Effector memory CD8-positive, alpha-beta T cell (primary cell): ENCODE results near the gene KCP.

Source experiments
- ATAC-seq: fragments of 150-1000 bp; cut with Tn5 transposase; replicated peaks from 2 replicates; pipeline ENCODE4 v1.10.0; 2021; ENCODE audit warnings: mild to moderate bottlenecking, moderate library complexity
- DNase-seq, 3 experiments: peaks; one replicate each; pipeline ENCODE4 v3.0.0; 2021
- H3K27ac Mint-ChIP-seq, 2 donors: one replicate each; pipeline ENCODE4 v1.8.0; 2022; ENCODE audit warnings: mild to moderate bottlenecking in 2 of 2, mixed read lengths in 2 of 2, moderate library complexity in 2 of 2
- H3K27me3 Mint-ChIP-seq, 2 donors: one replicate each; pipeline ENCODE4 v1.8.0; 2022; ENCODE audit warnings: mixed read lengths in 2 of 2
- H3K36me3 Mint-ChIP-seq: one replicate; pipeline ENCODE4 v1.8.0; 2022; ENCODE audit warnings: mild to moderate bottlenecking, moderate library complexity, mixed read lengths; ENCODE audit not compliant: insufficient read depth
- H3K4me1 Mint-ChIP-seq, 2 donors: one replicate each; pipeline ENCODE4 v1.8.0; 2022; ENCODE audit warnings: low read depth in 2 of 2, mixed read lengths in 2 of 2
- H3K4me3 Mint-ChIP-seq, 2 donors: one replicate each; pipeline ENCODE4 v1.8.0; 2022; ENCODE audit warnings: mild to moderate bottlenecking in 2 of 2, mixed read lengths in 2 of 2, moderate library complexity in 2 of 2
- H3K9me3 Mint-ChIP-seq, 2 donors: one replicate each; pipeline ENCODE4 v1.8.0; 2022; ENCODE audit warnings: mixed read lengths in 2 of 2

KCP gene

DNA sequence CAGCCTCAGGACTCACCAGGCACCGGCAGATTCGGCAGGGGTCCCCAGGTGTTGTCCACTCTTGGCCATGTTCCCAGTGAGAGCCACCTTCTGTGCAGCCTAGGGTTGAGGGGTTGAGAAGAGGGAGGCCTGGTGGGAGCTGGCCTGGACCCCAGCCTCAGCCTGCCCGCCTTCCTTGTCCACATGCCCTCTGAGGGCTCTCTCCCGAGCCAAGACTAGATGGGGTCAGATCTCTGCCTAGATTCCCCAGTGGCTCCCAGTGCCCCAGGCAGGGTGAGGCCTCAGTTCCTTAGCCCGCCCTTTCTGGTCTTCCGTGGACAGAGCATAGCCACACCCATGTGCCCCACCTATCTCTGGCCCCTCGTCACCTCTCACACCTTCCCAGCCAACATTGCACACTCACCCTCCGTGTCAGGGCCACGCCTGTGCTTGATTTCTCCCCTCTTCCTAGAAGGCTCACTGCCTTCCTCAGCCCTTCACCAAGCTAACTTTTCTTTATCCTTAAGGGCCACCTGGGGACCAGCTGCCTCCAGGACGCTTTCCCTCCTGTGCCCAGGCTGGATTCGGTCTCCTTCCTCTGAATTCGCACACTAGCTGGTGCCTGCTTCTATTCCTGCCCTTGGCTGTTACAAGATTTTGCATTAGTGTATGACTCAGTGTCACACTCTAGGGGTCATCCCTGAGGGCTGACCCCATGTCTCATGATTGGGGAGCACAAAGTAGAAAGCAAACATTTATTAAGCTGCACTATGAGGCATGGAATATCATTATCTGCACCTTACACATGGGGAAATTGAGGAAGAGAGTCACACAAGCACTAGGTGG lies 7.5 kb downstream of the KCP start:
- peaks cover 5 to 6% of the 10 kb centered on the region in 2 donors for H3K4me1 Mint-ChIP-seq
- no peak overlapping the region for H3K27ac Mint-ChIP-seq
- no peak for ATAC-seq
- H3K9me3 Mint-ChIP-seq = no peaks in the 10 kb centered on the region
- no peak overlapping the region for H3K4me3 Mint-ChIP-seq
- no peak for DNase-seq
- H3K27me3 Mint-ChIP-seq = peaks cover 24 to 64% of the 10 kb centered on the region in 2 donors
- H3K36me3 Mint-ChIP-seq = peaks cover 3% of the 10 kb centered on the region

DNA sequence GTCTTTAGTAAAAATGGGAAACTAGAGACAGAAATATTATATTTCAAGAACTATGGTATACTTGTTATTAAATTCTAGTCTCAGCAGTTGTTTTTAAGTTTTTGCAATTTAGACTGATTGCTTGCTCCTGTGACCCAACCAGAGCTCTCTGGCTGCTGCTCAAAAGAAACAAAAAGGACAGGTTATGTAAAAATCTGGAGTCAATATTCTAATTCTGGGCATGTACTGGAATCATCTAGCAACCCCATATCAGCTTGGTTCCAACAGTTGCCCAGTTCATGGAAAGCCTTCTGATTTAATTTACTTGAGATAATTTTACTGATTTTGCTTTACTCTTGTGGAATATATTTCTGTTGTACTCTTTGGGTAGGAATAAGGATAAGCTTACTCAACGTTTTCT lies 10.3 kb downstream of the KCP start:
- Mint-ChIP-seq H3K4me1 (peaks cover 5 to 6% of the 10 kb centered on the region in 2 donors), H3K27ac (no peak overlapping the region), H3K9me3 (no peaks in the 10 kb centered on the region), H3K36me3 (peaks cover 3% of the 10 kb centered on the region), H3K4me3 (no peak overlapping the region), H3K27me3 (peaks cover 11 to 36% of the 10 kb centered on the region in 2 donors)
- DNase-seq (no peak), ATAC-seq (no peak)

DNA sequence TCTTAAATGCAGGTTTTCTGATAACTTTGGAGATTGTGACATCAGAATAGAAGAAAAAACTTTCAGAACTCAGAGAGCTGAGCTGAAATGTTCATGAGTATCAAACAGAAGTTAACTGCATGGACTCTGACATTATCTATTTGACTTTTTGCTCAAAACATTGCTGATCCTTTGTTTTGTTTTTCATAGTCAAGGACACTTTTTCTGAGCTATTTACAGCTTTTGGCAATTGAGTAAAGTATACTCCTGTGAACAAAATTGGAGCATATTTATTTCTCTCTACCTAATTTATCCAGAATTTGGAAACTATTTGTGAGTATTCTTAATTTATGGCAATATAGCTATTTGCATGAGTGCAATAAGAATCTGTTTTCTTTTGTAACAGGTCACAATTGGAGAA lies 11.1 kb downstream of the KCP start:
- Mint-ChIP-seq H3K4me3 (no peak overlapping the region), H3K4me1 (peaks cover 1% of the 10 kb centered on the region in 2 donors)

DNA sequence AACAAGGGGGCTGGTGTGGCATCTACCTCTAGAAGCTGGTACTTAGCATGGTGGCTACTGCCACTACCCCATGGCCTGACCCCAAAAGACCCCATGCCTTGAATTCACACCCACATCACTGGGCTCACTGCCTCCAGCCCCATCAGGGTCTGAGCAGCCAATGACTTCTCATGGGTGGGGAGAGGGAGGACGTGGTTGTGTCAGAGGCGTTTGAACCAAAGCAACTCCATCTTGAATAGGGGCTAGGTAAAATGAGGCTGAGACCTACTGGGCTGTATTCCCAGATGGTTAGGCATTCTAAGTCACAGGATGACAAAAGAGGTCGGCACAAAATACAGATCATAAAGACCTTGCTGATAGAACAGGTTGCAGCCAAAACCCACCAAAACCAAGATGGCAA lies 15.2 kb downstream of the KCP start:
- Mint-ChIP-seq H3K4me1 (no peaks in the 10 kb centered on the region), H3K36me3 (no peaks in the 10 kb centered on the region), H3K27me3 (peaks cover 4 to 9% of the 10 kb centered on the region in 2 donors), H3K9me3 (no peaks in the 10 kb centered on the region), H3K27ac (no peak overlapping the region), H3K4me3 (no peak overlapping the region)
- no peak for ATAC-seq
- DNase-seq = no peak

More for the DNA sequence above, 11.1 kb downstream of the KCP start:
- DNase-seq (no peak), ATAC-seq (no peak)
- H3K27ac Mint-ChIP-seq = no peak overlapping the region
- peaks cover 3% of the 10 kb centered on the region for H3K36me3 Mint-ChIP-seq
- H3K27me3 Mint-ChIP-seq = peaks cover 11 to 28% of the 10 kb centered on the region in 2 donors
- no peaks in the 10 kb centered on the region for H3K9me3 Mint-ChIP-seq

DNA sequence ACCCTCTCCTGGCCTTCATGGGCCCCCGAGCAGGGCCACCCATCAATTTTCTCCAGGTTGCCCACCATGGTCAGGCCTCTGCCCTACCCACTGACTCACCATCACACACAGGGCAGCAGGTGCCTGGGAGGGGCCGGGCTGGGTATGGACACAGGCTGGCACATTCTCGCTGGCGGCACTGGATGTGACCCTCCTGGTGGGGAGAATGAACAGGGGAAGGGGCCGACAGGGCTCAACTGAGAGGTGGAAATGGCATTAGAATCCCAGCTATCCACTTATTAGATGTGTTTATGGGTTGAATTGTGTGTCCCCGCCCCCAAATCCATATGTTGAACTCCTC lies 16.4 kb downstream of the KCP start:
- no peak overlapping the region for H3K27ac Mint-ChIP-seq
- H3K4me3 Mint-ChIP-seq = no peak overlapping the region
- H3K9me3 Mint-ChIP-seq = no peaks in the 10 kb centered on the region
- no peaks in the 10 kb centered on the region for H3K36me3 Mint-ChIP-seq
- no peak for DNase-seq
- H3K27me3 Mint-ChIP-seq = peaks cover 14 to 17% of the 10 kb centered on the region in 2 donors
- no peak for ATAC-seq
- H3K4me1 Mint-ChIP-seq = no peaks in the 10 kb centered on the region

DNA sequence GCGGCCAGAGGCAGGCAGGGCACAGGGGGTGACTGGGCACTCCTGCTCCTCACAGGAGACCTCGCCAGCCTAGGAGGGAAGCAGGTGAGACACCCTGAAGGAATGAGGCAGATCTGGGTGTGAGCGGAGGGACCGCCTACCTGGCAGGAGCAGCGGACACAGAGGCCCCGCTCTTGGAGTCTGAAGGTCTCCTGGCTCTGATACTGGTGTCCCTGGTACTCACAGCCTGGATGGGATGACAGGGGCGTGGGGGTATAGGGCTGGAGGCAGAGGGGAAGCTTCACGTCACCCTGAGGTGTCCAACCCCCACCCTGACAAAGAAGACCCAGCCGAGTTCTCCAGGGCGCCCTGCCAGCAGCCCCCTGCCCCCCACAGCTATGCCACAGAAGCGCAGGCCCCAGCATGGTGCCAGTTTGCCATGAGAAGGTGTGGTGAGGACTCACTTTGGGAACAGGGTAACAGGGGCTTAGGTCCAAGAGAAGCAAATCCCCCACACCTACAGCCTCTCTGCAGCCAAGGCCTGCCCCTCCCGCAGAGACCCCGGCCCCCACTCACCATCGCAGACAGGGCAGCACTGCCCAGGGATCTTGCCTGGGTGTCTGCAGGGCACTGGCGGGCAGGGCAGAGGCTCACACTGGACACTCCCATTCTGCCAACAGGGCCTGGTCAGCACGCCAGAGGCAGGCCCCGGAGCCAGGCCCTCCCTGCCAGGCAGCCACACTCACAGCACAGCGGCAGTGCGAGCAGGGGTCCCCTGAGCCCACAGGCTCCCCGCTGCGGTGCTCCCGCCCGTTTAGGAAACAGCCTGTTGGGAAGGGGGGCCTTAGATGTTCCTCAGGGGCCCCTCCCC lies 17.0 kb downstream of the KCP start:
- Mint-ChIP-seq H3K27ac (no peak overlapping the region), H3K4me3 (no peak overlapping the region), H3K9me3 (no peaks in the 10 kb centered on the region)

DNA sequence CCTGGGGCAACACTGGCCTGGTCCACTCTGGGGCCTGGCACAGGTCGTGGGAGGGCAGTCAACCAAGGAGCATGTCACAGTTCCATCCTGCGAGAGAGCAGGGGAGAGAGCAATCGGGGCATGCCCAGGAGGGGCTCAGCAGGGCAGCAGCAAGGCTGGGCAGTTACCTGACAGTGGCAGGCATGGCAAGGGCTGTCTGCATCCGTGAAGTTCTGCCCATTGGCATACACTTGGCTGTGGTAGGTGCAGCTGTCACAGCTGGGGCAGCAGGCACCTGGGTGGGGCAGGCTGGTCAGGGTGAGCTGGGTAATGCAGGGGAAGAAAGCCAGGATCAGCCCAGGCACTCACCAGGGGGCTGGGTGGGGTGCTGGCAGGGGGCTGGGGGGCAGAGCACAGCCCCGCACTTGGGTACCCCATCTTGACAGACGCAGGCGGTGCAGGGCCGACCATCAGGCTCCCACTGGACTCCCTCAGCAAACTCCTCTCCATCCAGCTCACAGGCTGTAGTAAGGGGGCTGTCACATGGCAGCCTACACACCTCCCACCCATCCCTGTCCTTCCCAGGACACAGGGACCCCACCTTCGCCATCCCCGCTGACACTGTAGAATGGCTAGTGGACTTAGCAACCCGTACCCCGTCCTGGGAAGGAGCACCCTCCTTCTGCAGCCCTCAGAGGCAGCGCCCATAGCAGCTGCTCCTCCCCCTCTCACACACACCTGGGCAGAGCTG lies 17.8 kb downstream of the KCP start:
- H3K4me1 Mint-ChIP-seq = no peaks in the 10 kb centered on the region
- H3K4me3 Mint-ChIP-seq = no peak overlapping the region
- ATAC-seq = no peak
- H3K27me3 Mint-ChIP-seq = peaks cover 11 to 17% of the 10 kb centered on the region in 2 donors
- H3K9me3 Mint-ChIP-seq = no peaks in the 10 kb centered on the region
- DNase-seq = no peak
- no peaks in the 10 kb centered on the region for H3K36me3 Mint-ChIP-seq
- H3K27ac Mint-ChIP-seq = no peak overlapping the region

More for the DNA sequence above, 17.0 kb downstream of the KCP start:
- H3K36me3 Mint-ChIP-seq = no peaks in the 10 kb centered on the region
- no peaks in the 10 kb centered on the region for H3K4me1 Mint-ChIP-seq
- DNase-seq (no peak), ATAC-seq (no peak)
- H3K27me3 Mint-ChIP-seq = peaks cover 14 to 17% of the 10 kb centered on the region in 2 donors

DNA sequence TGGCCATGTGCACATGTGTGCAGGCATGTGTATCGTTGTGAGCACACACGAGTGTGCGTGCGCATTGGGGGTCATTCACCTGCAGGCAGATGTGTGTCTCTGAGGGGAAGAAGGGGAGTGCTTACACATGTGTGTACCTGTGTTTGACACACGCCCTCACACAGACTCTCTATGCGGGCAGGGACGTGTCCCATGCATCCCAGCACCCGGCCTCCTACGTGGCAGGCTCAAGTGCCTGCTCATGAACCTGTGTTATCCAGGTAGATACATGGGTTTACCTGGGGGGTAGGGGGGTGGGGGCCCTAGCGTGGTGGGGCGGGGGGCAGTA lies 18.6 kb downstream of the KCP start:
- Mint-ChIP-seq H3K9me3 (no peaks in the 10 kb centered on the region), H3K27ac (no peak overlapping the region)

DNA sequence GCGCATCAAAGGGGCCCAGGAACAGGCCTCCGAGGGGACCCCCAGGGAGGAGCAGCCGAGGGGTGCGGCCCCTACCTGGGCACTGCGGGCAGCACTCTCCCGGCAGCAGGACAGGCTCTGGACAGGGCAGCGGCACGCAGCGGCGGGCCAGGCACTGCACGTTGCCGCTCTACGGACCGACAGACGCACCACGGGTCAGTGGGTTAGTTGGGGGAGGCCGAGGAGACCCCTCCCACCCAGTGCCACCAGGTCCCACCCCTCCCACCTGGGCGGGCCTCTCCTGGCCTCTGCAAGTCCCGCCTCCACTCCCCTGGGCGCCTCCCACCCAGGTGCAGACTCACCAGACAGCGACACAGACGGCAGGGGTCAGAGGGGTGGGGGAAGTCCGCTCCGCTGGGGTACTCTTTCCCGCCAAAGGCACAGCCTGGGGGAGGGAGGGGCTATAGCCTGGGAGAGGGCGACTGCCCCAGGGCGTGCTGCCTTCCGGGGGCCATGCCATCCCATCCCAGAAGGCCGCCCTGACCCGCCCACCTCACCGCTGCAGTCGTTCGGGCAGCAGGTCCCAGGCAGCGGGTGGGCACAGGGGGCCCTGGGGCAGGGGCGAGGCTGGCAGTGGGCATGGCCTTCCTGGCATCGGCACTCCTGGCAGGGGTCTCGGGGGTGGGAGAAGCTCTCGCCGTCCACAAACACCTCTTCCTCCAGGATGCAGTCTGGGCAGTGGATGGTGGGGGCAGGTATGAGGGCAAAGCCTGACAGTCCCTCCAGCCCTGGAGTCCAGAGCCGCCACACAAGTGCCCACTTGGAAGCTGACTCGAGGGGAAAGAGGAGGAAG lies 19.2 kb downstream of the KCP start:
- no peak overlapping the region for H3K4me3 Mint-ChIP-seq
- H3K36me3 Mint-ChIP-seq = no peaks in the 10 kb centered on the region

More for the DNA sequence above, 18.6 kb downstream of the KCP start:
- no peak for ATAC-seq
- H3K36me3 Mint-ChIP-seq = no peaks in the 10 kb centered on the region
- no peaks in the 10 kb centered on the region for H3K4me1 Mint-ChIP-seq
- DNase-seq = no peak
- no peak overlapping the region for H3K4me3 Mint-ChIP-seq
- H3K27me3 Mint-ChIP-seq = peaks cover 11 to 17% of the 10 kb centered on the region in 2 donors

DNA sequence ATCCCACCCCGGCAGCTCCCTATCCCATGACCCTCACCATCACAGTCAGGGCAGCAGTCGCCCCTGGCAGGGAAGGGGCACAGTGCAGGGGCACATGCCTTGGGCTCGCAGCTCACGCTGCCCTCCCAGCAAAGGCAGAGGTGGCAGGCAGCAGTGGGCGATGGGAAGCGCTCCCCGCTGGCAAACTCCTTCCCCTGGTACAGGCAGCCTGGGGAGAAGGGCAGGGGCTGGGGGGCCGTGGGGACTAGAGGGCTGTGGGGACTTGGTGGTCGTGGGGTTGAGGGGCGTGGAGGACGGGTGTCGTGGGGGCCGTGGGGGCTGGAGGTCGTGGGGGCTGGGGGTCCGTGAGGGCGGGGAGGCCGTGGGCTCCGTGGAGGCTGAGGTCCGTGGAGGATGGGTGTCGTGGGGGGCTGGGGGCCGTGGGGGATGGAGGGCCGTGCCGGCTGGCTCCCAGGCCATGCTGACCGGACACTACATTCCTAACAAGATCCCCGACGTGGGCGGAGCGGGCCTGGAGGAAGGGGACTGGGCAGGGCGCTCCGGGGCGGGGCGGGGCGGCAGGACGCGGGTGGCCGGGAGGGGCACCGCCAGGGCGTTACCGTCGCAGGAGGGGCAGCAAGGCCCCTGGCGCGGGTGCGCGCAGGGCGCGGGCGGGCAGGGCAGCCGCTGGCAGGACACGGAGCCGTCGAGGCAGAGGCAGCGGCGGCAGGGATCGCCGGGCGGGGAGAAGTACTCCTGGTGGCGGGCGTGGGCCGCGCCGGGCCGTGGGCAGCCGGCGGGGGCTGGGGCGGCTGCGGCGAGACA lies 20.0 kb downstream of the KCP start:
- H3K4me3 Mint-ChIP-seq = peak overlapping the region; percentile 50
- ATAC-seq = peak; percentile 43
- no peak for DNase-seq

More for the DNA sequence above, 19.2 kb downstream of the KCP start:
- no peak for DNase-seq
- Mint-ChIP-seq H3K4me1 (no peaks in the 10 kb centered on the region), H3K27ac (no peak overlapping the region), H3K9me3 (no peaks in the 10 kb centered on the region), H3K27me3 (peaks cover 11 to 17% of the 10 kb centered on the region in 2 donors)
- ATAC-seq = peak; percentile 58

DNA sequence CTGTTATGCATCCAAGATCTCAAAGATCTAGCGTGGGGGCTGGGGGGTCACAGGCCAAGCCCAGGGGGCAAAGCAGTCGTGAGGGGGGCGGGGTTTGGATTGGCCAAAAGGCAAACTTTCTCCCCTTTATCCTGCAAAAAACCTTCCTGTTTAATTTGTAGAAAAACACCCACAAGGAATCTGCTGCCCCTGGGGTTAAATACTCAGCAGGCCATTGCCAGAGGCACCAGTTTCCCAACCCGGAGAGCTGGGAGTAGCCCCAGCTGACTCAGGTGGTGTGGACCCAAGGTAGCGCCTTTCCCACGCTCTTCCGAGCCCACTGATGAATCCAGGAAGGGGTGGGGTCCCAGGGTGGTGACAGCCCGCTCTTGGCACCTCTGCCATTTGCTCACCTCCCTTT lies 21.4 kb downstream of the KCP start:
- no peaks in the 10 kb centered on the region for H3K9me3 Mint-ChIP-seq
- peaks cover 0 to 2% of the 10 kb centered on the region in 2 donors for H3K4me1 Mint-ChIP-seq
- H3K27ac Mint-ChIP-seq = no peak overlapping the region
- DNase-seq (no peak), ATAC-seq (no peak)
- H3K27me3 Mint-ChIP-seq = peaks cover 14 to 29% of the 10 kb centered on the region in 2 donors
- H3K4me3 Mint-ChIP-seq = no peak overlapping the region
- peaks cover 3% of the 10 kb centered on the region for H3K36me3 Mint-ChIP-seq

More for the DNA sequence above, 20.0 kb downstream of the KCP start:
- Mint-ChIP-seq H3K9me3 (no peaks in the 10 kb centered on the region), H3K27me3 (peaks cover 14 to 24% of the 10 kb centered on the region in 2 donors), H3K36me3 (no peaks in the 10 kb centered on the region), H3K4me1 (no peaks in the 10 kb centered on the region), H3K27ac (no peak overlapping the region)

DNA sequence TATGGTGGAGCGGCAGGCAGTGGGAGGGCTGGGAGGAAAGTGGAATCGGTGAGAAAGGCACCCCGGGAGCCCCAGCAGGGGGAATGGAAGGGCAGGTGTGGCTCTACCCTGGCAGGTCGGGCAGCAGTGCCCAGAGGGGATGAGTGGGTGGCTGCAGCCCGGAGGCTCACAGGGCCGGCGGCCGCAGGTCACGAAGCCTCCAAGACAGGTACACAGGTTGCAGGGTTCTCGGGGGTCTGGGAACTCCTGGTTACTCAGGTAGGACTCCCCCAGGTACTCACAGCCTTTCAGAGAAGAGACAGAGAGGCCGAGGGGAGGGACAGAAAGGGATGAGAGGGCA lies 21.8 kb downstream of the KCP start:
- Mint-ChIP-seq H3K4me1 (peaks cover 0 to 2% of the 10 kb centered on the region in 2 donors), H3K27ac (no peak overlapping the region), H3K36me3 (peaks cover 3% of the 10 kb centered on the region), H3K4me3 (no peak overlapping the region), H3K27me3 (peaks cover 14 to 29% of the 10 kb centered on the region in 2 donors), H3K9me3 (no peaks in the 10 kb centered on the region)
- DNase-seq (no peak), ATAC-seq (no peak)
